ENCODE results near the gene ATG13. TPM values are rescaled to one million over a fixed set of nuclear protein-coding genes. Genes with fewer than 3 reads are reported as not detected.

Gene ATG13
- total RNA-seq, 1 experiment from 2014 or later = 109 TPM

DNA sequence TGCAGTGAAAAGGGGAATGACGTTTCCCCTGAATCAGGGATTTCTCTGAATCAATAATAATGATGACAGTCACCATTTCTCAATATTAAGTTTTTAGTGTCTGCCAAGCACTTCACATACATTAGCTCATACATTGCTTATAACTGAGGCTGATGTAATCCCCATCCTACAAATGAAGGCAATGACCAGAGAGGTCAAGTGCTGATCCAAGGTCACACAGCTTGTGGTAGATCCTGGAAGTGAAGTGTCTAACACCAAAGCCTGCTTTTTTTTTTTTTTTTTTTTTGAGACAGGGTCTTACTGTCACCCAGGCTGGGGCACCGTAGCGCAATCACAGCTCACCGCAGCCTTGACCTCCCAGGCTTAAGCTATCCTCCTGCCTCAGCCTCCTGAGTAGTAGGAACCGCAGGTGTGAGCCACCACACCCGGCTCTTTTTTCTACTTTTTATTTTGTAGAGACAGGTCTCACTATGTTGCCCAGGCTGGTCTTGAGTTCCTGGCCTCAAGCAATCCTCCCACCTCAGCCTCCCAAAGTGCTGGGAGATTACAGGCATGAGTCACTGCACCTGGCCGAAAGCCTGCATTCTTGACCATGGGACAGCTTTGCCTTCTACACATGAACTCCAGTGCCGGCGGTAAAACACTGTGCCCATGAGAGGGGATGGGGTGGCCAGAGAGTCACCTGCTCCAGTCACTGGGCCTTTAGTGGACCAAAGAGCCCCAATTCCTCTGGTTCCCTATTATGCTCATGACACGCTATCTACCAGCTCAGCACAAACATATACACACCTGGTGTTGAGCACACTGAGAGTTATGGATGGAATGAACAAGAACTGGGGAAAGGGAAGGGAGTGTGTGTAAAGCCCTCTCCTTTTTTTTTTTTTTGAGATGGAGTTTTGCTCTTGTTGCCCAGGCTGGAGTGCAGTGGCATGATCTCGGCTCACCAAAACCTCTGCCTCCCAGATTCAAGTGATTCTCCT lies 65.7 kb downstream of the ATG13 start:
- H3K4me2 ChIP-seq = no peak overlapping the region
- H3F3A ChIP-seq (ENCODE audit: insufficient read depth, low read depth) = peaks cover 11% of the 10 kb centered on the region; the same call in 1 of the 2 replicates
- ChIA-PET CTCF (no interaction called here), POLR2A (ENCODE audit: unreplicated experiment) (no interaction called here)
- peaks cover 3% of the 10 kb centered on the region; the same call in 1 of the 2 replicates for H3K36me3 ChIP-seq (ENCODE audit: low read depth)
- intact Hi-C loops (cut with micrococcal nuclease; ENCODE audit: unreplicated experiment) = no loop called here
- no peak overlapping the region for H3K4me3 ChIP-seq
- H3K4me1 ChIP-seq (replicated peaks; ENCODE audit: insufficient read depth) = no peaks in the 10 kb centered on the region
- H4K20me1 ChIP-seq (ENCODE audit: insufficient read depth) = 0 out of 2 replicates have a peak, but pooled peaks cover 19% of the 10 kb centered on the region
- H3K79me2 ChIP-seq (ENCODE audit: low read depth) = no peaks in the 10 kb centered on the region
- H3K9me3 ChIP-seq (ENCODE audit: insufficient read depth, low read depth) = no peaks in the 10 kb centered on the region
- no peak overlapping the region for H2AFZ ChIP-seq
- TF ChIP-seq, protein P1, sequence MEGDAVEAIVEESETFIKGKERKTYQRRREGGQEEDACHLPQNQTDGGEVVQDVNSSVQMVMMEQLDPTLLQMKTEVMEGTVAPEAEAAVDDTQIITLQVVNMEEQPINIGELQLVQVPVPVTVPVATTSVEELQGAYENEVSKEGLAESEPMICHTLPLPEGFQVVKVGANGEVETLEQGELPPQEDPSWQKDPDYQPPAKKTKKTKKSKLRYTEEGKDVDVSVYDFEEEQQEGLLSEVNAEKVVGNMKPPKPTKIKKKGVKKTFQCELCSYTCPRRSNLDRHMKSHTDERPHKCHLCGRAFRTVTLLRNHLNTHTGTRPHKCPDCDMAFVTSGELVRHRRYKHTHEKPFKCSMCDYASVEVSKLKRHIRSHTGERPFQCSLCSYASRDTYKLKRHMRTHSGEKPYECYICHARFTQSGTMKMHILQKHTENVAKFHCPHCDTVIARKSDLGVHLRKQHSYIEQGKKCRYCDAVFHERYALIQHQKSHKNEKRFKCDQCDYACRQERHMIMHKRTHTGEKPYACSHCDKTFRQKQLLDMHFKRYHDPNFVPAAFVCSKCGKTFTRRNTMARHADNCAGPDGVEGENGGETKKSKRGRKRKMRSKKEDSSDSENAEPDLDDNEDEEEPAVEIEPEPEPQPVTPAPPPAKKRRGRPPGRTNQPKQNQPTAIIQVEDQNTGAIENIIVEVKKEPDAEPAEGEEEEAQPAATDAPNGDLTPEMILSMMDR (conservative IDR thresholded peaks at IDR 0.05) = no peak
- TF ChIP-seq EZH2 (IDR thresholded peaks at IDR 0.05; ENCODE audit: low read depth) = no peak
- BruUV-seq (replicated peaks) = no TSS peak
- no peak overlapping the region for H3K27ac ChIP-seq
- peak in 1 of 2 experiments; percentile 25 for DNase-seq
- no peaks in the 10 kb centered on the region for H3K27me3 ChIP-seq (ENCODE audit: insufficient read depth, low read depth)
- no peaks in the 10 kb centered on the region for H3K9me2 ChIP-seq (ENCODE audit: insufficient read depth)

DNA sequence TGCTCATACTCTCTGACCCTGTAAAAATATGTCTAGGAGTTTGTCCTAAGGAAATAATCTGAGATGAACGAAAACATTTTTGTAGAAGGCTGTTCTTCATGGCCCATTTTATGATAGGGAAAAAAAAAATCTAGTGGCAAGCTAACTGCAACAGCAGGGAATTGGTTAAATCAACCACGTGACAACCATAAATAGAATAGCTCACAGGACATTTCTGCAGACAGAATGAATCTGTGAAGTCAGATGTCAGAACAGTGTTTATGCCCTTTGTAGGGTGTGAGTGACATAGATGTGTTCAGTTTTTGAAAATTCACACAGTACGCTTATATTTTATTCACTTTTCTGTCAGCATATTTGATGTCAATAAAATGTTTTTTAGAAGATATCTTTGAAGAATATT lies 67.0 kb downstream of the ATG13 start:
- Histone ChIP-seq H3K4me2 (no peak overlapping the region), H3K9me3 (ENCODE audit: insufficient read depth, low read depth) (no peaks in the 10 kb centered on the region), H3K9me2 (ENCODE audit: insufficient read depth) (no peaks in the 10 kb centered on the region), H3K4me3 (no peak overlapping the region), H4K20me1 (ENCODE audit: insufficient read depth) (peaks cover 19% of the 10 kb centered on the region; the same call in 1 of the 2 replicates), H3K27me3 (ENCODE audit: insufficient read depth, low read depth) (no peaks in the 10 kb centered on the region), H2AFZ (no peak overlapping the region), H3K27ac (no peak overlapping the region), H3K79me2 (ENCODE audit: low read depth) (no peaks in the 10 kb centered on the region), H3K4me1 (replicated peaks; ENCODE audit: insufficient read depth) (no peaks in the 10 kb centered on the region), H3K36me3 (ENCODE audit: low read depth) (peaks cover 7% of the 10 kb centered on the region; the same call in 1 of the 2 replicates), H3F3A (ENCODE audit: insufficient read depth, low read depth) (peaks cover 11% of the 10 kb centered on the region; the same call in 1 of the 2 replicates)
- TF ChIP-seq EZH2 (IDR thresholded peaks at IDR 0.05; ENCODE audit: low read depth) = no peak
- TF ChIP-seq, protein P1 (conservative IDR thresholded peaks at IDR 0.05) = no peak
- ChIA-PET POLR2A (ENCODE audit: unreplicated experiment) (interaction anchor here (0.6 kb wide), 1 partner anchor 16 kb away, joined by 5 read pairs; the partner anchor contains the start of gene ARHGAP1), CTCF (interaction anchor here (0.8 kb wide), 1 partner anchor 671 kb away, joined by 3 read pairs; no protein-coding TSS in a partner anchor)
- intact Hi-C loops (cut with micrococcal nuclease; ENCODE audit: unreplicated experiment) = no loop called here
- BruUV-seq (replicated peaks) = no TSS peak
- no peak for DNase-seq

DNA sequence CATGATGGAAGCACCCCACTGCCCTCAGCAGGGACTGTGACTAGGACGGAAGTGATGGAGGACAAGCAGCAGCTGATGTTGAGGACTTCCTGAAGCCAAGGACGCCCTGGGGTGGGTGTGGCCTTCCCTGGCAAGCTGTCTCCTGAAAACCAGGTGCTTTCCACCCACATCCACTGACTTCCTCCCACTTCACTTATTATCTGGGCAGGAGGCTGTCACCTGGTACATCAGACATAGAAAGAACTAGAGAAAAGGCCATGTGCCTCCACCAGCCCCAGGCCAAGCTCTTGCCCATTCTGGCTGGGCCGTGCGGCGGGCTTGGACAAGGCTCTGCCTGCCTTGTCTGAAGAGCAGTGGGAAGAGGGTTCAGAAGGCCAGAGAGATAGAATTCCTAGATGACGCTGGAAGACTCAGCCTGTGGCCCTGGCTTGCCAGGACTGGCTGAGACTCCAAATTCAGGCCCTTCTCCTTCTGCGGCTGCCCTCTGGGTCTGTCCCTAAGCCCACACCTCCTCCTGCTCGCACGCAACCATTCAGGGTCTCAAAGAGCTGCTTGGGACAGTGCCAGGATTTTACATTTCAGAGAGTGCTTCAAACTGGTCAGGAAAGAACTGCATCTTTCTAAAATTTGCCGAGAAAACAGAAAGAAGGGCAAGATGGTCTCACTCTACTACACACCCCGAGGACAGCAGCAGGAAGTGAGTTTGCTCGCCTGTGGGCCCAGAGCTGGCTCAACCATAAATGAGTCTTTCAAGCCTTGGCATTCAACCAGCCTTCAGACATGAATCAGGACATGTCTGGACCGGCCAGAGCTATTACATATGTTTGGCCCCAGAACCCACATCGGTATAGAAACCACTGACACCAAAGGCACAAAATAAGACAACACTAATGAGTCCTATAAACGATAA lies 69.8 kb downstream of the ATG13 start:
- TF ChIP-seq, protein P1 (conservative IDR thresholded peaks at IDR 0.05) = no peak
- TF ChIP-seq EZH2 (IDR thresholded peaks at IDR 0.05; ENCODE audit: low read depth) = no peak
- no TSS peak for BruUV-seq (replicated peaks)
- peaks cover 17% of the 10 kb centered on the region; the same call in 1 of the 2 replicates for H4K20me1 ChIP-seq (ENCODE audit: insufficient read depth)
- H3K27ac ChIP-seq = no peak overlapping the region
- no peak overlapping the region for H3K4me3 ChIP-seq
- POLR2A ChIA-PET (ENCODE audit: unreplicated experiment) = interaction anchor here (0.6 kb wide), 1 partner anchor 144 kb away, joined by 5 read pairs; no protein-coding TSS in a partner anchor
- CTCF ChIA-PET = no interaction called here
- peaks cover 11% of the 10 kb centered on the region; the same call in 1 of the 2 replicates for H3F3A ChIP-seq (ENCODE audit: insufficient read depth, low read depth)
- H3K4me2 ChIP-seq = no peak overlapping the region
- H3K9me2 ChIP-seq (ENCODE audit: insufficient read depth) = no peaks in the 10 kb centered on the region
- intact Hi-C loops (cut with micrococcal nuclease; ENCODE audit: unreplicated experiment) = no loop called here
- no peaks in the 10 kb centered on the region for H3K79me2 ChIP-seq (ENCODE audit: low read depth)
- H3K4me1 ChIP-seq (replicated peaks; ENCODE audit: insufficient read depth) = no peaks in the 10 kb centered on the region
- peaks cover 4% of the 10 kb centered on the region; the same call in 1 of the 2 replicates for H3K36me3 ChIP-seq (ENCODE audit: low read depth)
- H3K27me3 ChIP-seq (ENCODE audit: insufficient read depth, low read depth) = no peaks in the 10 kb centered on the region
- no peaks in the 10 kb centered on the region for H3K9me3 ChIP-seq (ENCODE audit: insufficient read depth, low read depth)
- no peak for DNase-seq
- H2AFZ ChIP-seq = no peak overlapping the region

Data from PC-9 (cell line).